ENCODE measurements around the gene RBBP8NL. TPM values are rescaled to one million over a fixed set of nuclear protein-coding genes. Genes with fewer than 3 reads are reported as not detected.
A peak's percentile ranks its signal among the peaks of the same experiment; 100 is the strongest.

RBBP8NL gene
- total and polyA plus RNA-seq, 2 of the 8 experiments (the other 6 are each of a cell fraction or from before 2014, with no cell fraction given) = 0.43 to 0.48 TPM

DNA sequence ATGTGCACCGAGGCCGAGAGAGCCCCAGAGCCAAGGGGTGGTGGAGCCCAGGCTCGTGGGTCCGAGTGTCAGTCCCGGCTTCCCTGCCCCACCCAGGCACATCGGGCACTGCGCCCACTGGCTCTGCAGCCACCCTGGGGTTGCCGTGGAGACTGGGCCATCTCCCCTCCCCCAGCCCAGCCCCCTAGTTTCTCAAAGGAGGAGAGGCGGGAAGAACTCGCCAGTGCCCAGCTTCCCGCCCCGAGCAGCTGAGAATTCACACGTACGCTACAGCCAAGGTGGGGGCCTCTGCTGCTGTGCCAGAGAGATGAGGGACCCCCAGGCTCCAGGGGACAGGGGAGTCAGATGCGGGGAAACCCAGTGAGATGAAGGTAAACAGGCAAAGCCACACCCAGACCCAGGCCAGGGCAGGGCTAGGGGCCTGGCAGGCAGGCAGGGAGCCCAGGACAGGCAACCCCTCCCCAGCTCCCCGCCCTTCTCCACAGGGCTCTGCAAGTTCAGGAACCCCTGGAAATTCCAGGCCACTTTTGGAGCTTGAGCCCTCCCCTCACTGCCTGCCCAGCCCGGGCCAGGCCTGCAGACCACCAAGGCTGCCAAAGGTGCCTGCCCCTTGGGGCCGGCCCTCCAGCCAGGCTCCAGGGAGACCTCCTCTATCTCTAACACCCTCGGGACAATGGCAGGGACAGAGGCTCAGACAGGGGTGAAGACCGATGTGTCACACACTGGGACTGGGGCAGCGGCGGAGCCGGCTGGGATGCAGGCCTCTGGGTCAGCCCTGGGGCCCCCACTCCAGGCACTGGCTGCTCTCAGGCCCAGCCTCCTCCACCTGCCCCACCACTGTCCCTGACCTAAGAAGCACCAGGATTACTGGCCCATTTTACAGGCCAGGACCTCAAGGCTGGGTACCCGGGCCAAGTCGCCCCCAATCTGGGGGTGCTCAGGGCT lies 66.2 kb downstream of the RBBP8NL start:
- Histone ChIP-seq H3K4ac (replicated peaks; ENCODE audit: insufficient read length, low read depth, low read length) (peak overlapping the region; percentile 97), H3K18ac (ENCODE audit: extremely low read depth, low read length) (peak overlapping the region; percentile 93), H2AFZ (ENCODE audit: low read length) (no peak overlapping the region), H4K8ac (ENCODE audit: extremely low read depth, insufficient read depth, low read length) (peak overlapping the region; percentile 99), H3K4me3 (ENCODE audit: extremely low read depth in 1 of 4, insufficient read depth in 2 of 4, low read depth in 3 of 4, low read length in 4 of 4) (peak overlapping the region in 1 of 4 experiments; percentile 34; a peak in 1 of 8 replicates), H3K9me3 (ENCODE audit: insufficient read depth in 2 of 2, low read depth in 1 of 2, low read length in 1 of 2) (no peaks in the 10 kb centered on the region), H3K79me1 (ENCODE audit: low read depth, low read length) (peaks cover 22% of the 10 kb centered on the region), H3K23me2 (ENCODE audit: low read depth, low read length) (peaks cover 5% of the 10 kb centered on the region), H3K9ac (replicated peaks in 1 of 4; ENCODE audit: extremely low read depth in 1 of 4, low read depth in 3 of 4, low read length in 3 of 4) (peak overlapping the region in 2 of 4 experiments; percentile 51 to 52; a peak in 5 of 7 replicates), H3K4me2 (ENCODE audit: insufficient read depth in 1 of 2, low read depth in 2 of 2, low read length in 2 of 2) (peak overlapping the region; percentile 51 to 62), H2BK15ac (ENCODE audit: low read length) (no peak overlapping the region; the same call in 1 of the 2 replicates), H3K56ac (replicated peaks; ENCODE audit: insufficient read length, low read depth, low read length) (peak overlapping the region; percentile 56), H3K27me3 (replicated peaks in 1 of 4; ENCODE audit: control insufficient read depth in 3 of 4, extremely low read depth in 1 of 4, insufficient read depth in 3 of 4, low read length in 3 of 4) (no peaks in the 10 kb centered on the region), H2BK20ac (ENCODE audit: low read length) (peak overlapping the region; percentile 90), H3K14ac (ENCODE audit: insufficient read length) (no peak overlapping the region), H3K27ac (ENCODE audit: low read depth, low read length) (peak overlapping the region; percentile 92), H4K5ac (ENCODE audit: insufficient read length, low read depth, low read length) (peak overlapping the region; percentile 95), H4K91ac (replicated peaks; ENCODE audit: insufficient read length, low read length) (peak overlapping the region; percentile 95), H4K20me1 (replicated peaks in 1 of 2; ENCODE audit: control insufficient read depth in 1 of 2, insufficient read depth in 2 of 2, low read length in 2 of 2) (peaks cover 7 to 20% of the 10 kb centered on the region in 2 experiments), H3K79me2 (ENCODE audit: control insufficient read depth in 1 of 2, insufficient read depth in 2 of 2, low read length in 2 of 2) (peaks cover 13 to 82% of the 10 kb centered on the region in 2 experiments; a peak in 3 of 4 replicates), H2BK12ac (ENCODE audit: low read depth, low read length) (peak overlapping the region; percentile 82), H3K4me1 (replicated peaks in 1 of 4; ENCODE audit: control insufficient read depth in 3 of 4, insufficient read depth in 4 of 4, low read length in 3 of 4) (peaks cover 10 to 76% (median 63%) of the 10 kb centered on the region in 4 experiments), H2AK5ac (ENCODE audit: low read depth, low read length) (peak overlapping the region; percentile 95), H2BK5ac (ENCODE audit: low read depth, low read length) (peak overlapping the region; percentile 99), H3K23ac (ENCODE audit: insufficient read length) (no peak overlapping the region), H2BK120ac (replicated peaks; ENCODE audit: low read depth, low read length) (peak overlapping the region; percentile 80), H3K36me3 (ENCODE audit: control insufficient read depth in 2 of 4, insufficient read depth in 4 of 4, low read length in 3 of 4) (peaks cover 0 to 19% (median 2%) of the 10 kb centered on the region in 4 experiments; a peak in 3 of 8 replicates)
- CTCF ChIA-PET (ENCODE audit: partially characterized antibody) = interaction anchor here (1.1 to 10.9 kb wide), 3 partner anchors 9 to 20 kb away, joined by 3 to 212 read pairs (median 5); partner anchors contain the start of gene RPS21
- POLR2A ChIA-PET (ENCODE audit: partially characterized antibody) = interaction anchor here (0.7 to 12.6 kb wide), 13 partner anchors 6 to 60 kb away, joined by 3 to 213 read pairs (median 4); partner anchors contain the start of genes ADRM1 and RPS21
- DNase-seq (ENCODE audit: low read depth in 1 of 2, low spot score in 2 of 2) = peak in 1 of 2 experiments; percentile 66
- no peak for FAIRE-seq
- WGBS, 2 experiments (ENCODE audit: extremely low coverage in 1 of 2, insufficient coverage in 1 of 2, insufficient read length in 1 of 2, insufficient replicate concordance in 2 of 2, low coverage in 1 of 2, low lambda C conversion rate in 2 of 2, missing lambda C conversion rate in 1 of 2) = 56% methylated on average over 18 of the region's 25 CpGs; no CpG with 5 or more reads in 1 of the 2 experiments
- TF ChIP-seq PHF8 (conservative IDR thresholded peaks at IDR 0.05; ENCODE audit: low read depth, low read length) (no peak), KDM5A (IDR thresholded peaks at IDR 0.05; ENCODE audit: low read length) (no peak), EP300 (IDR thresholded peaks at IDR 0.05; ENCODE audit: borderline replicate concordance in 1 of 2, low read depth in 2 of 2, low read length in 2 of 2) (no peak), KDM1A (IDR thresholded peaks at IDR 0.05; ENCODE audit: borderline replicate concordance, low read length) (peak; percentile 85; the same call in 1 of the 2 replicates), RNF2 (IDR thresholded peaks at IDR 0.05; ENCODE audit: borderline replicate concordance, low read depth, low read length, missing control alignments, poor library complexity, severe bottlenecking) (no peak), HDAC2 (IDR thresholded peaks at IDR 0.05; ENCODE audit: borderline replicate concordance in 1 of 2, low read depth in 2 of 2, low read length in 2 of 2) (no peak), SIRT6 (IDR thresholded peaks at IDR 0.05; ENCODE audit: low read length) (no peak), CBX5 (IDR thresholded peaks at IDR 0.05; ENCODE audit: low read depth, low read length) (no peak)

Data from H1 (cell line).